ENCODE data around the gene TTC19.

Gene TTC19

GRCh38 chr17:15965528-15965927, 34.1 kb upstream of the TTC19 start:
- Histone ChIP-seq H3K36me3 (ENCODE audit: insufficient read depth, low read length) (no peaks in the 10 kb centered on the region), H3K4me3 (ENCODE audit: low read depth in 1 of 2, low read length in 2 of 2) (no peak overlapping the region), H3K9ac (ENCODE audit: low read length) (no peak overlapping the region), H3K4me1 (ENCODE audit: insufficient read depth, low read length) (no peaks in the 10 kb centered on the region), H3K9me3 (ENCODE audit: low read length) (no peaks in the 10 kb centered on the region), H3K27ac (ENCODE audit: low read depth, low read length) (no peak overlapping the region), H3K27me3 (ENCODE audit: control insufficient read depth in 1 of 2, insufficient read depth in 2 of 2, low read length in 2 of 2) (no peaks in the 10 kb centered on the region)

- Histone ChIP-seq H3K9ac (ENCODE audit: low read length) (no peak overlapping the region), H3K4me3 (ENCODE audit: low read depth in 1 of 2, low read length in 2 of 2) (no peak overlapping the region), H3K4me1 (ENCODE audit: insufficient read depth, low read length) (no peaks in the 10 kb centered on the region), H3K9me3 (ENCODE audit: low read length) (no peaks in the 10 kb centered on the region), H3K27me3 (ENCODE audit: control insufficient read depth in 1 of 2, insufficient read depth in 2 of 2, low read length in 2 of 2) (no peaks in the 10 kb centered on the region), H3K36me3 (ENCODE audit: insufficient read depth, low read length) (no peaks in the 10 kb centered on the region), H3K27ac (ENCODE audit: low read depth, low read length) (no peak overlapping the region)
These were observed 33.3 kb upstream of the TTC19 start for GRCh38 chr17:15966183-15966878.

GRCh38 chr17:15966879-15967248, 32.8 kb upstream of the TTC19 start:
- Histone ChIP-seq H3K27me3 (ENCODE audit: control insufficient read depth in 1 of 2, insufficient read depth in 2 of 2, low read length in 2 of 2) (no peaks in the 10 kb centered on the region), H3K9me3 (ENCODE audit: low read length) (no peaks in the 10 kb centered on the region), H3K36me3 (ENCODE audit: insufficient read depth, low read length) (no peaks in the 10 kb centered on the region), H3K9ac (ENCODE audit: low read length) (no peak overlapping the region), H3K27ac (ENCODE audit: low read depth, low read length) (no peak overlapping the region), H3K4me3 (ENCODE audit: low read depth in 1 of 2, low read length in 2 of 2) (no peak overlapping the region), H3K4me1 (ENCODE audit: insufficient read depth, low read length) (no peaks in the 10 kb centered on the region)

GRCh38 chr17:15967706-15968399, 31.8 kb upstream of the TTC19 start:
- Histone ChIP-seq H3K27ac (ENCODE audit: low read depth, low read length) (no peak overlapping the region), H3K9me3 (ENCODE audit: low read length) (no peaks in the 10 kb centered on the region), H3K27me3 (ENCODE audit: control insufficient read depth in 1 of 2, insufficient read depth in 2 of 2, low read length in 2 of 2) (no peaks in the 10 kb centered on the region), H3K9ac (ENCODE audit: low read length) (no peak overlapping the region), H3K4me1 (ENCODE audit: insufficient read depth, low read length) (no peaks in the 10 kb centered on the region), H3K4me3 (ENCODE audit: low read depth in 1 of 2, low read length in 2 of 2) (no peak overlapping the region), H3K36me3 (ENCODE audit: insufficient read depth, low read length) (no peaks in the 10 kb centered on the region)

- Histone ChIP-seq H3K36me3 (ENCODE audit: insufficient read depth, low read length) (peaks cover 2% of the 10 kb centered on the region), H3K4me3 (ENCODE audit: low read depth in 1 of 2, low read length in 2 of 2) (no peak overlapping the region), H3K27me3 (ENCODE audit: control insufficient read depth in 1 of 2, insufficient read depth in 2 of 2, low read length in 2 of 2) (no peaks in the 10 kb centered on the region), H3K27ac (ENCODE audit: low read depth, low read length) (no peak overlapping the region), H3K9ac (ENCODE audit: low read length) (no peak overlapping the region), H3K9me3 (ENCODE audit: low read length) (no peaks in the 10 kb centered on the region), H3K4me1 (ENCODE audit: insufficient read depth, low read length) (no peaks in the 10 kb centered on the region)
These were observed 30.2 kb upstream of the TTC19 start for GRCh38 chr17:15969463-15969862.

- Histone ChIP-seq H3K27me3 (ENCODE audit: control insufficient read depth in 1 of 2, insufficient read depth in 2 of 2, low read length in 2 of 2) (no peaks in the 10 kb centered on the region), H3K27ac (ENCODE audit: low read depth, low read length) (no peak overlapping the region), H3K36me3 (ENCODE audit: insufficient read depth, low read length) (peaks cover 11% of the 10 kb centered on the region), H3K4me1 (ENCODE audit: insufficient read depth, low read length) (no peaks in the 10 kb centered on the region), H3K9ac (ENCODE audit: low read length) (no peak overlapping the region), H3K4me3 (ENCODE audit: low read depth in 1 of 2, low read length in 2 of 2) (no peak overlapping the region), H3K9me3 (ENCODE audit: low read length) (no peaks in the 10 kb centered on the region)
These were observed 29.1 kb upstream of the TTC19 start for GRCh38 chr17:15970500-15970899.

- H3K27ac ChIP-seq (ENCODE audit: low read depth, low read length): no peak overlapping the region
- H3K9ac ChIP-seq (ENCODE audit: low read length): no peak overlapping the region
- H3K4me3 ChIP-seq (ENCODE audit: low read depth in 1 of 2, low read length in 2 of 2): no peak overlapping the region
- H3K36me3 ChIP-seq (ENCODE audit: insufficient read depth, low read length): peaks cover 11% of the 10 kb centered on the region
- no peaks in the 10 kb centered on the region for H3K27me3 ChIP-seq (ENCODE audit: control insufficient read depth in 1 of 2, insufficient read depth in 2 of 2, low read length in 2 of 2)
- no peaks in the 10 kb centered on the region for H3K4me1 ChIP-seq (ENCODE audit: insufficient read depth, low read length)
- no peaks in the 10 kb centered on the region for H3K9me3 ChIP-seq (ENCODE audit: low read length)
These were observed 28.4 kb upstream of the TTC19 start for GRCh38 chr17:15971098-15971678.

- H3K9ac ChIP-seq (ENCODE audit: low read length): no peak overlapping the region
- no peak overlapping the region for H3K4me3 ChIP-seq (ENCODE audit: low read depth in 1 of 2, low read length in 2 of 2)
- no peak overlapping the region for H3K27ac ChIP-seq (ENCODE audit: low read depth, low read length)
- no peaks in the 10 kb centered on the region for H3K9me3 ChIP-seq (ENCODE audit: low read length)
- peaks cover 17% of the 10 kb centered on the region for H3K36me3 ChIP-seq (ENCODE audit: insufficient read depth, low read length)
- peaks cover 4% of the 10 kb centered on the region for H3K4me1 ChIP-seq (ENCODE audit: insufficient read depth, low read length)
- H3K27me3 ChIP-seq (ENCODE audit: control insufficient read depth in 1 of 2, insufficient read depth in 2 of 2, low read length in 2 of 2): no peaks in the 10 kb centered on the region
These were observed 27.7 kb upstream of the TTC19 start for GRCh38 chr17:15971882-15972281.

GRCh38 chr17:15972497-15972951, 27.1 kb upstream of the TTC19 start:
- Histone ChIP-seq H3K27ac (ENCODE audit: low read depth, low read length) (no peak overlapping the region), H3K27me3 (ENCODE audit: control insufficient read depth in 1 of 2, insufficient read depth in 2 of 2, low read length in 2 of 2) (no peaks in the 10 kb centered on the region), H3K4me3 (ENCODE audit: low read depth in 1 of 2, low read length in 2 of 2) (no peak overlapping the region), H3K36me3 (ENCODE audit: insufficient read depth, low read length) (peaks cover 23% of the 10 kb centered on the region), H3K9ac (ENCODE audit: low read length) (no peak overlapping the region), H3K9me3 (ENCODE audit: low read length) (no peaks in the 10 kb centered on the region), H3K4me1 (ENCODE audit: insufficient read depth, low read length) (peaks cover 8% of the 10 kb centered on the region)

- Histone ChIP-seq H3K27me3 (ENCODE audit: control insufficient read depth in 1 of 2, insufficient read depth in 2 of 2, low read length in 2 of 2) (no peaks in the 10 kb centered on the region), H3K27ac (ENCODE audit: low read depth, low read length) (no peak overlapping the region), H3K4me3 (ENCODE audit: low read depth in 1 of 2, low read length in 2 of 2) (no peak overlapping the region)
These were observed 26.6 kb upstream of the TTC19 start for GRCh38 chr17:15973016-15973415.

GRCh38 chr17:15973834-15974233, 25.8 kb upstream of the TTC19 start:
- no peak overlapping the region for H3K4me3 ChIP-seq (ENCODE audit: low read depth in 1 of 2, low read length in 2 of 2)
- H3K36me3 ChIP-seq (ENCODE audit: insufficient read depth, low read length): peaks cover 28% of the 10 kb centered on the region
- H3K4me1 ChIP-seq (ENCODE audit: insufficient read depth, low read length): peaks cover 8% of the 10 kb centered on the region
- no peak overlapping the region for H3K27ac ChIP-seq (ENCODE audit: low read depth, low read length)
- H3K9me3 ChIP-seq (ENCODE audit: low read length): no peaks in the 10 kb centered on the region
- H3K9ac ChIP-seq (ENCODE audit: low read length): no peak overlapping the region
- no peaks in the 10 kb centered on the region for H3K27me3 ChIP-seq (ENCODE audit: control insufficient read depth in 1 of 2, insufficient read depth in 2 of 2, low read length in 2 of 2)

More at GRCh38 chr17:15973016-15973415, 26.6 kb upstream of the TTC19 start:
- no peak overlapping the region for H3K9ac ChIP-seq (ENCODE audit: low read length)
- peaks cover 27% of the 10 kb centered on the region for H3K36me3 ChIP-seq (ENCODE audit: insufficient read depth, low read length)
- peaks cover 8% of the 10 kb centered on the region for H3K4me1 ChIP-seq (ENCODE audit: insufficient read depth, low read length)
- H3K9me3 ChIP-seq (ENCODE audit: low read length): no peaks in the 10 kb centered on the region

Measured in muscle layer of colon (tissue), 2 donors.